Panc1 (cell line): ENCODE measurements around the gene DCP1A.

Experiments
- CTCF ChIP-seq: fragments of 450-650 bp; IDR thresholded peaks from 2 replicates; pipeline ENCODE4 v1.5.1; 2017; ENCODE audit warnings: mild to moderate bottlenecking
- SIN3A ChIP-seq: IDR thresholded peaks from 2 replicates; pipeline ENCODE4 v1.6.1; 2012; ENCODE audit warnings: low read depth, mild to moderate bottlenecking, low read length, moderate library complexity, borderline replicate concordance; ENCODE audit not compliant: insufficient read depth
- TF ChIP-seq, protein P1 (sequence below), 2 experiments: IDR thresholded peaks; 2 replicates each; pipeline ENCODE4 v1.6.1; 2011 to 2012; ENCODE audit warnings: low read depth in 2 of 2, control low read depth in 1 of 2, low read length in 1 of 2, mild to moderate bottlenecking in 1 of 2, moderate library complexity in 1 of 2; ENCODE audit not compliant: insufficient read depth in 1 of 2

DNA sequence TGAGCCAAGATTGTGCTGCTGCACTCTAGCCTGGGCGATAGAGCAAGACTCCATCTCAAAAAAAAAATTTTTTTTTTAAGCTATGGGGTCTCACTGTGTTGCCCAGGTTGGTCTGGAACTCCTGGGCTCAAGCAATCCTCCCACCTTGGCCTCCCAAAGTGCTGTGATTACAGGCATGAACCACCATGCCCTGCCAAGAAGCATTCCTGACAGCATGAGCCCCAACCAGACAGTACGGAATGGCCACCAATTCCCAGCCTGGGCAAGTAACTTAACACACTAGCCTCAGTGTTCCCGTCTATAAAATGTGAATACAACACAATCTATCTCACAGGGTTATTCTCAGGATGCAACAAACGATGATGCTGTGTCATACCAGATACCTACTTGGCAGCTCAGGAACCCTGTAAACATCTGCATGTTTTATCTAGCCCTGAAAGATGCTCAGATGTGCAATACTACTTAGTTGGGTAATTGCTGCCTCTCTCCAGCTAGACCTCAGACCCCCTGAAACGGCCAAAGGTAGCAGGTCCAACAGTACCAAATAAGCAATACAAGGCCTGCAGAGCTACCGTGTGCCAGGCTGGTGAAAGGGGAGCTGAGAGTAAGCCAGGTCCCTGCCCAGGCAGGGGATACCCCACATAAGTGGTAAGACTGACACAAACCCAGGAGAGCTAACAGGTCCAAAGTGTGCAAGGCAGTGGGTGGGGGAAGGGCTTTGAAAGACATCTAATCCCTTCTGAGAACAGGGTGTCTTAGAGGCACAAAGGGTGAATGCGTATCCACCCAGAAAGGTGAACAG lies 93.4 kb downstream of the DCP1A start:
- TF ChIP-seq SIN3A (no peak), CTCF (no peak)
- TF ChIP-seq, protein P1, sequence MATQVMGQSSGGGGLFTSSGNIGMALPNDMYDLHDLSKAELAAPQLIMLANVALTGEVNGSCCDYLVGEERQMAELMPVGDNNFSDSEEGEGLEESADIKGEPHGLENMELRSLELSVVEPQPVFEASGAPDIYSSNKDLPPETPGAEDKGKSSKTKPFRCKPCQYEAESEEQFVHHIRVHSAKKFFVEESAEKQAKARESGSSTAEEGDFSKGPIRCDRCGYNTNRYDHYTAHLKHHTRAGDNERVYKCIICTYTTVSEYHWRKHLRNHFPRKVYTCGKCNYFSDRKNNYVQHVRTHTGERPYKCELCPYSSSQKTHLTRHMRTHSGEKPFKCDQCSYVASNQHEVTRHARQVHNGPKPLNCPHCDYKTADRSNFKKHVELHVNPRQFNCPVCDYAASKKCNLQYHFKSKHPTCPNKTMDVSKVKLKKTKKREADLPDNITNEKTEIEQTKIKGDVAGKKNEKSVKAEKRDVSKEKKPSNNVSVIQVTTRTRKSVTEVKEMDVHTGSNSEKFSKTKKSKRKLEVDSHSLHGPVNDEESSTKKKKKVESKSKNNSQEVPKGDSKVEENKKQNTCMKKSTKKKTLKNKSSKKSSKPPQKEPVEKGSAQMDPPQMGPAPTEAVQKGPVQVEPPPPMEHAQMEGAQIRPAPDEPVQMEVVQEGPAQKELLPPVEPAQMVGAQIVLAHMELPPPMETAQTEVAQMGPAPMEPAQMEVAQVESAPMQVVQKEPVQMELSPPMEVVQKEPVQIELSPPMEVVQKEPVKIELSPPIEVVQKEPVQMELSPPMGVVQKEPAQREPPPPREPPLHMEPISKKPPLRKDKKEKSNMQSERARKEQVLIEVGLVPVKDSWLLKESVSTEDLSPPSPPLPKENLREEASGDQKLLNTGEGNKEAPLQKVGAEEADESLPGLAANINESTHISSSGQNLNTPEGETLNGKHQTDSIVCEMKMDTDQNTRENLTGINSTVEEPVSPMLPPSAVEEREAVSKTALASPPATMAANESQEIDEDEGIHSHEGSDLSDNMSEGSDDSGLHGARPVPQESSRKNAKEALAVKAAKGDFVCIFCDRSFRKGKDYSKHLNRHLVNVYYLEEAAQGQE (IDR thresholded peaks at IDR 0.05; ENCODE audit: insufficient read depth in 1 of 2, low read depth in 2 of 2, low read length in 1 of 2): no peak
